ENCODE data around the gene HDAC5.
A peak's percentile ranks its signal among the peaks of the same experiment; 100 is the strongest.

HDAC5 gene

GRCh38 chr17:44087319-44087718 lies 36.1 kb downstream of the HDAC5 start:
- DNase-seq (ENCODE audit: low read depth in 3 of 3): no peak

GRCh38 chr17:44086364-44087311 lies 36.8 kb downstream of the HDAC5 start:
- DNase-seq (ENCODE audit: low read depth in 3 of 3): peak; percentile 44 to 63 (median 61)

- no peak for DNase-seq (ENCODE audit: low read depth in 3 of 3)
These were observed 37.5 kb downstream of the HDAC5 start for GRCh38 chr17:44085908-44086307.

- DNase-seq (ENCODE audit: low read depth in 3 of 3): no peak
These were observed 38.5 kb downstream of the HDAC5 start for GRCh38 chr17:44084921-44085320.

GRCh38 chr17:44084131-44084538 lies 39.3 kb downstream of the HDAC5 start:
- no peak for DNase-seq (ENCODE audit: low read depth in 3 of 3)

GRCh38 chr17:44083250-44083849 lies 40.1 kb downstream of the HDAC5 start:
- no peak for DNase-seq (ENCODE audit: low read depth in 3 of 3)

- no peak for DNase-seq (ENCODE audit: low read depth in 3 of 3)
These were observed 41.0 kb downstream of the HDAC5 start for GRCh38 chr17:44082256-44082927.

GRCh38 chr17:44081681-44082080 lies 41.8 kb downstream of the HDAC5 start:
- no peak for DNase-seq (ENCODE audit: low read depth in 3 of 3)

- no peak for DNase-seq (ENCODE audit: low read depth in 3 of 3)
These were observed 43.3 kb downstream of the HDAC5 start for GRCh38 chr17:44079877-44080821.

- DNase-seq (ENCODE audit: low read depth in 3 of 3): no peak
These were observed 45.0 kb downstream of the HDAC5 start for GRCh38 chr17:44078412-44078811.

- DNase-seq (ENCODE audit: low read depth in 3 of 3): no peak
These were observed 45.9 kb downstream of the HDAC5 start for GRCh38 chr17:44077595-44077909.

- no peak for DNase-seq (ENCODE audit: low read depth in 3 of 3)
These were observed 46.5 kb downstream of the HDAC5 start for GRCh38 chr17:44076716-44077594.

GRCh38 chr17:44075598-44076293 lies 47.7 kb downstream of the HDAC5 start:
- no peak for DNase-seq (ENCODE audit: low read depth in 3 of 3)

- no peak for DNase-seq (ENCODE audit: low read depth in 3 of 3)
These were observed 48.5 kb downstream of the HDAC5 start for GRCh38 chr17:44074911-44075285.

GRCh38 chr17:44074231-44074910 lies 49.1 kb downstream of the HDAC5 start:
- DNase-seq (ENCODE audit: low read depth in 3 of 3): no peak

GRCh38 chr17:44071772-44072171 lies 51.7 kb downstream of the HDAC5 start:
- no peak for DNase-seq (ENCODE audit: low read depth in 3 of 3)

GRCh38 chr17:44071198-44071520 lies 52.3 kb downstream of the HDAC5 start:
- DNase-seq (ENCODE audit: low read depth in 3 of 3): peak in 1 of 3 experiments; percentile 41

GRCh38 chr17:44070455-44071197 lies 52.8 kb downstream of the HDAC5 start, which contains the start of gene G6PC3:
G6PC3 (plus strand) TSS chr17:44070735; CDS start chr17:44070966, 231 bp downstream.
- peak; percentile 36 to 81 (median 45) for DNase-seq (ENCODE audit: low read depth in 3 of 3)

Measured in stimulated activated CD4-positive, alpha-beta T cell treated with anti-CD3 and anti-CD28 coated beads, TNF-alpha, amount 100 ng/mL, for 4 hours (primary cell).